GM13977 (cell line): ENCODE measurements around the gene PDGFD.

Source experiments
- DNase-seq: peaks from one replicate; pipeline ENCODE4 v3.0.0; 2012; ENCODE audit warnings: low spot score
- in situ Hi-C: fragments of 300-500 bp; cut with MboI; formaldehyde crosslinking; loops from one replicate; pipeline ENCODE4 v1.12.0; 2022; ENCODE audit warnings: low sequenced_read_pairs, low pct_unique_long_range_greater_than_20kb, mixed read lengths, inconsistent platforms; ENCODE audit not compliant: unreplicated experiment
- TF ChIP-seq, protein P1 (sequence below): IDR thresholded peaks from 2 replicates; pipeline ENCODE4 v1.5.1; 2012; ENCODE audit warnings: mild to moderate bottlenecking, control low read depth; ENCODE audit not compliant: insufficient read depth; ENCODE audit errors: extremely low read depth, missing control alignments

The PDGFD gene

DNA sequence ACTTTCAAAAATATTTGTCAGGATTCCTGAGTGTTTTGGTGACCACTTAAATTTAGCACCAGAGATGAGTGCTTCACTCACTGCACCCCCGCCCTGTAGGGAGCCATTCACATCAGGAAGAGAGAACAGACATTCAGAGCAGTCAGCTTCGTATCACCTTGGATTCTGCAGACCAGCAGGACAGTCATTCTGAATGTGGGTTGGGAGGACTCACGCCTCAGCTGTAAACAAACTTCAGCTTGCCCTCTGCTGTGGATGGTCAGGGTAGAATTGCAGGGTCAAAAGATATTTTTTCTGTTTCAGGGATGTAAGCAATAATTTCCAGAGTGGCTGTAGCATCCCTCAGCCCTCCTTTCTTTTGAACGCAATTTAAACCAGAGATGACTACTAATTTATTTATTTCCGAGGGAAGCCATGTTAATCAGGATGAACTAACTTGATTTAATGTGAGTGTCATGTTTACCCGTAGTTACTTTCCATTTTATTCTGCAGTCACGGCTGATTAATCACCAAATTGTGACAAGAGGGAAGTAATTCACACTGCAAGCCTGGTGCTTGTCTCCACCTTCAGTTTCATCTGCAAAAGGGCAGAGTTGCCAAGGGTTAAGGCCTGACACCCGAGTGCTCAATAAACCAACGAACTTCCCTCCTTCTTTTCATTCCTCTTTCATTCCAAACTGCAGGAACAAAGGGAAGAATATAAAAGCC lies 301.7 kb downstream of the PDGFD start:
- TF ChIP-seq, protein P1, sequence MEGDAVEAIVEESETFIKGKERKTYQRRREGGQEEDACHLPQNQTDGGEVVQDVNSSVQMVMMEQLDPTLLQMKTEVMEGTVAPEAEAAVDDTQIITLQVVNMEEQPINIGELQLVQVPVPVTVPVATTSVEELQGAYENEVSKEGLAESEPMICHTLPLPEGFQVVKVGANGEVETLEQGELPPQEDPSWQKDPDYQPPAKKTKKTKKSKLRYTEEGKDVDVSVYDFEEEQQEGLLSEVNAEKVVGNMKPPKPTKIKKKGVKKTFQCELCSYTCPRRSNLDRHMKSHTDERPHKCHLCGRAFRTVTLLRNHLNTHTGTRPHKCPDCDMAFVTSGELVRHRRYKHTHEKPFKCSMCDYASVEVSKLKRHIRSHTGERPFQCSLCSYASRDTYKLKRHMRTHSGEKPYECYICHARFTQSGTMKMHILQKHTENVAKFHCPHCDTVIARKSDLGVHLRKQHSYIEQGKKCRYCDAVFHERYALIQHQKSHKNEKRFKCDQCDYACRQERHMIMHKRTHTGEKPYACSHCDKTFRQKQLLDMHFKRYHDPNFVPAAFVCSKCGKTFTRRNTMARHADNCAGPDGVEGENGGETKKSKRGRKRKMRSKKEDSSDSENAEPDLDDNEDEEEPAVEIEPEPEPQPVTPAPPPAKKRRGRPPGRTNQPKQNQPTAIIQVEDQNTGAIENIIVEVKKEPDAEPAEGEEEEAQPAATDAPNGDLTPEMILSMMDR, result peak; percentile 6
- in situ Hi-C loops, result no loop called here
- no peak for DNase-seq
